Naive thymus-derived CD4-positive, alpha-beta T cell (primary cell): ENCODE data around the gene MPDZ. TPM values are rescaled to one million over a fixed set of nuclear protein-coding genes. Genes with fewer than 3 reads are reported as not detected.

Experiments used
- ATAC-seq: fragments of 150-1000 bp; cut with Tn5 transposase; 2 replicates; pipeline ENCODE4 v1.10.0; 2021; ENCODE audit warnings: mild to moderate bottlenecking, moderate library complexity
- CTCF ChIA-PET: fragments of 350-600 bp; sonication (Branson Sonifier 250); formaldehyde crosslinking; loops from one replicate; lab custom pipeline; 2021; ENCODE audit warnings: antibody characterized with exemption; lab: Charles Lee
- POLR2A ChIA-PET: fragments of 350-600 bp; sonication (Branson Sonifier 250); formaldehyde crosslinking; loops from one replicate; lab custom pipeline; 2021; ENCODE audit warnings: antibody characterized with exemption, inconsistent platforms; lab: Charles Lee
- DNase-seq, 9 donors: peaks; one replicate each; pipeline versions ENCODE4 v3.0.0 to v3.0.0-alpha.2; 2020 to 2022; ENCODE audit warnings: mixed read lengths in 1 of 9
- H3K27ac ChIP-seq: one replicate; pipeline ENCODE4 v1.7.0; 2013; ENCODE audit warnings: mild to moderate bottlenecking, low read depth, low read length, moderate library complexity
- H3K27me3 ChIP-seq, 2 donors: one replicate each; pipeline ENCODE4 v1.7.0; 2013; ENCODE audit warnings: low read length in 2 of 2, mild to moderate bottlenecking in 2 of 2, moderate library complexity in 2 of 2; ENCODE audit not compliant: control insufficient read depth in 2 of 2, insufficient read depth in 2 of 2
- H3K36me3 ChIP-seq, 3 experiments: 1 replicate in 2 of 3; 2 replicates in 1 of 3; pipeline ENCODE4 v1.7.0; 2013; ENCODE audit warnings: low read length in 3 of 3, mild to moderate bottlenecking in 3 of 3, moderate library complexity in 1 of 3; ENCODE audit not compliant: insufficient read depth in 3 of 3, control insufficient read depth in 2 of 3
- H3K4me1 ChIP-seq, 2 donors: one replicate each; pipeline ENCODE4 v1.7.0; 2013; ENCODE audit warnings: low read length in 2 of 2, mild to moderate bottlenecking in 2 of 2, moderate library complexity in 1 of 2; ENCODE audit not compliant: control insufficient read depth in 2 of 2, insufficient read depth in 2 of 2
- H3K4me3 ChIP-seq: 2 replicates; pipeline ENCODE4 v1.7.0; 2013; ENCODE audit warnings: mild to moderate bottlenecking, low read length
- H3K9me3 ChIP-seq, 3 experiments: 1 replicate in 2 of 3; 2 replicates in 1 of 3; pipeline ENCODE4 v1.7.0; 2013; ENCODE audit warnings: low read length in 3 of 3; ENCODE audit not compliant: control insufficient read depth in 2 of 3
- H3K27ac Mint-ChIP-seq, 9 donors: one replicate each; pipeline ENCODE4 v1.8.0; 2020 to 2022; ENCODE audit warnings: mixed read lengths in 9 of 9, mild to moderate bottlenecking in 8 of 9, moderate library complexity in 5 of 9, inconsistent platforms in 2 of 9
- H3K27me3 Mint-ChIP-seq, 5 donors: one replicate each; pipeline ENCODE4 v1.8.0; 2021 to 2022; ENCODE audit warnings: mixed read lengths in 5 of 5, mild to moderate bottlenecking in 1 of 5
- H3K36me3 Mint-ChIP-seq, 5 donors: one replicate each; pipeline ENCODE4 v1.8.0; 2020 to 2022; ENCODE audit warnings: mixed read lengths in 5 of 5, mild to moderate bottlenecking in 3 of 5, inconsistent platforms in 1 of 5
- H3K4me1 Mint-ChIP-seq, 7 donors: one replicate each; pipeline ENCODE4 v1.8.0; 2020 to 2022; ENCODE audit warnings: mixed read lengths in 7 of 7, mild to moderate bottlenecking in 3 of 7, inconsistent platforms in 1 of 7
- H3K4me3 Mint-ChIP-seq, 10 donors: one replicate each; pipeline ENCODE4 v1.8.0; 2020 to 2022; ENCODE audit warnings: mild to moderate bottlenecking in 10 of 10, mixed read lengths in 10 of 10, moderate library complexity in 6 of 10, inconsistent platforms in 2 of 10
- H3K9me3 Mint-ChIP-seq, 11 donors: one replicate each; pipeline ENCODE4 v1.8.0; 2020 to 2022; ENCODE audit warnings: mixed read lengths in 11 of 11, mild to moderate bottlenecking in 4 of 11, inconsistent platforms in 1 of 11, moderate library complexity in 1 of 11
- intact Hi-C, 2 donors: fragments of 100-400 bp; cut with micrococcal nuclease; formaldehyde crosslinking; loops; one replicate each; pipeline ENCODE4 v1.15.1; 2023
- polyA plus RNA-seq, 2 donors: library from polyadenylated mRNA; unstranded; fragments of 300-500 nt; fragmentation: Illumina TruSeq; gene quantifications; one replicate each; pipeline ENCODE4 v1.2.3, GENCODE V29; 2021
- total RNA-seq, 6 experiments: library from RNA in 5 of 6; stranded (reverse) in 5 of 6; gene quantifications; 1 replicate in 5 of 6; 2 replicates in 1 of 6; pipeline ENCODE4 v1.2.3 and lab custom pipeline; 2021 to 2026

Gene MPDZ
- total and polyA plus RNA-seq, 7 experiments from 2014 or later, result 0.07 TPM; not detected in 6

- H3K27ac ChIP-seq, result no peak overlapping the region
- H3K4me1 Mint-ChIP-seq, result no peaks in the 10 kb centered on the region
- H3K4me3 ChIP-seq, result no peak overlapping the region
- H3K36me3 Mint-ChIP-seq, result peaks cover 0 to 5% (median 0%) of the 10 kb centered on the region in 5 donors
- DNase-seq (no peak), ATAC-seq (no peak)
- POLR2A ChIA-PET, result no interaction called here
- H3K9me3 ChIP-seq, result peaks cover 0 to 3% (median 0%) of the 10 kb centered on the region in 3 experiments
- H3K27ac Mint-ChIP-seq, result no peak overlapping the region
- intact Hi-C loops, result no loop called here
- H3K27me3 Mint-ChIP-seq, result no peaks in the 10 kb centered on the region
- H3K36me3 ChIP-seq, result no peaks in the 10 kb centered on the region
- H3K27me3 ChIP-seq, result no peaks in the 10 kb centered on the region
- CTCF ChIA-PET, result no interaction called here
- no peaks in the 10 kb centered on the region for H3K4me1 ChIP-seq
- H3K4me3 Mint-ChIP-seq, result no peak overlapping the region
- peaks cover 0 to 15% (median 2%) of the 10 kb centered on the region in 11 donors for H3K9me3 Mint-ChIP-seq
These were observed 139.8 kb downstream of the MPDZ start for GRCh38 chr9:13139641-13140171.

GRCh38 chr9:13137426-13137825, 142.1 kb downstream of the MPDZ start:
- Mint-ChIP-seq H3K9me3 (peaks cover 0 to 14% (median 3%) of the 10 kb centered on the region in 11 donors), H3K4me1 (no peaks in the 10 kb centered on the region), H3K36me3 (peaks cover 0 to 5% (median 0%) of the 10 kb centered on the region in 5 donors), H3K27me3 (no peaks in the 10 kb centered on the region), H3K4me3 (no peak overlapping the region), H3K27ac (no peak overlapping the region)
- ATAC-seq, result no peak
- Histone ChIP-seq H3K9me3 (peaks cover 0 to 3% (median 0%) of the 10 kb centered on the region in 3 experiments), H3K4me3 (no peak overlapping the region), H3K4me1 (no peaks in the 10 kb centered on the region), H3K27ac (no peak overlapping the region), H3K27me3 (no peaks in the 10 kb centered on the region), H3K36me3 (no peaks in the 10 kb centered on the region)
- ChIA-PET POLR2A (no interaction called here), CTCF (no interaction called here)
- intact Hi-C loops, result no loop called here
- no peak for DNase-seq

DNA sequence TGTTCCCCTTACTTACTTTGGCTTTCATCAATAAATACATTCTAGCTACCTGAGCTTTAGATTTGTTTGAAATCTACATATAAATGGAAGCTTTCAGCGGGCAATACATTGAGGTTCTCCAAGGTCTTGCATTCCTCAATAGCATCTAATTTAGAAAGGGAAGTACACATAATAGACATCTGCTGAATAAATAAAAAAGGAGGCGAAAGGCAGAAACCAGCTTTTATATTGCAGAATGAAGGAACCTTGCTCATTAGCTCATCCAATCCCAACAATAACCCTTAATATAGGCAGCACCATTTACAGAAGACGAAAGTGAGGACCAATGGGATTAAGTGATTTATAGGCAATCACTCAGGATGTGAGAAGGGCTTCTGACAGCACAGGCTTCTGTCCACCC, 147.5 kb downstream of the MPDZ start:
- H3K27me3 ChIP-seq, result no peaks in the 10 kb centered on the region
- H3K9me3 ChIP-seq, result peaks cover 0 to 3% (median 0%) of the 10 kb centered on the region in 3 experiments
- H3K4me1 Mint-ChIP-seq, result peaks cover 0 to 3% (median 0%) of the 10 kb centered on the region in 7 donors
- DNase-seq (no peak), ATAC-seq (no peak)
- ChIA-PET CTCF (no interaction called here), POLR2A (no interaction called here)
- H3K27me3 Mint-ChIP-seq, result no peaks in the 10 kb centered on the region
- peaks cover 0 to 5% (median 0%) of the 10 kb centered on the region in 5 donors for H3K36me3 Mint-ChIP-seq
- no peak overlapping the region for H3K4me3 ChIP-seq
- no peak overlapping the region for H3K27ac ChIP-seq
- no peak overlapping the region for H3K27ac Mint-ChIP-seq
- no peaks in the 10 kb centered on the region for H3K36me3 ChIP-seq
- no peak overlapping the region for H3K4me3 Mint-ChIP-seq
- intact Hi-C loops, result no loop called here
- peaks cover 0 to 18% (median 5%) of the 10 kb centered on the region in 11 donors for H3K9me3 Mint-ChIP-seq
- no peaks in the 10 kb centered on the region for H3K4me1 ChIP-seq

DNA sequence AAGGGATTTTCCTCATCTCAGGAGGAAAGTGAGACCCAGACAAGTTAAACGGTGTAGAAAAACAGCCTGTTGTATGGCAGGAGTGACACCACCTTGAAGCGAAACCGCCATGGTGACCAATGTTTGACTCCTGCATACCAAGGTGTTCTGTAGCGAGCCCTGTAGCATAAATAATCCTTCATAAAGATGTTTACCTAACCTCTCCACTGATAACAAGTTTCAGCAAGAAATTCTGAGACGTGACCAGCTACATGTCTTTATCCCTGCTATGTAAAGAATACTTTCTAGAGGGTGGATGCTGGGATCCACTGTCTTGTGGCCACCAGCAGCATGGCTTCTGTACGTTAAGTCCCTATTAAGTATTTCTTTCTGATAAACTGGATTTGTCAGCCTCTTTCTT, 148.1 kb downstream of the MPDZ start:
- intact Hi-C loops, result no loop called here
- Histone ChIP-seq H3K9me3 (peaks cover 0 to 3% (median 0%) of the 10 kb centered on the region in 3 experiments), H3K4me1 (no peaks in the 10 kb centered on the region), H3K27me3 (no peaks in the 10 kb centered on the region), H3K4me3 (no peak overlapping the region), H3K27ac (no peak overlapping the region), H3K36me3 (no peaks in the 10 kb centered on the region)
- no peak for DNase-seq
- POLR2A ChIA-PET, result no interaction called here
- Mint-ChIP-seq H3K4me3 (no peak overlapping the region), H3K36me3 (peaks cover 0 to 10% (median 0%) of the 10 kb centered on the region in 5 donors), H3K27me3 (no peaks in the 10 kb centered on the region), H3K4me1 (peaks cover 0 to 3% (median 0%) of the 10 kb centered on the region in 7 donors), H3K9me3 (peaks cover 0 to 24% (median 9%) of the 10 kb centered on the region in 11 donors), H3K27ac (no peak overlapping the region)
- ATAC-seq, result no peak
- CTCF ChIA-PET, result no interaction called here

DNA sequence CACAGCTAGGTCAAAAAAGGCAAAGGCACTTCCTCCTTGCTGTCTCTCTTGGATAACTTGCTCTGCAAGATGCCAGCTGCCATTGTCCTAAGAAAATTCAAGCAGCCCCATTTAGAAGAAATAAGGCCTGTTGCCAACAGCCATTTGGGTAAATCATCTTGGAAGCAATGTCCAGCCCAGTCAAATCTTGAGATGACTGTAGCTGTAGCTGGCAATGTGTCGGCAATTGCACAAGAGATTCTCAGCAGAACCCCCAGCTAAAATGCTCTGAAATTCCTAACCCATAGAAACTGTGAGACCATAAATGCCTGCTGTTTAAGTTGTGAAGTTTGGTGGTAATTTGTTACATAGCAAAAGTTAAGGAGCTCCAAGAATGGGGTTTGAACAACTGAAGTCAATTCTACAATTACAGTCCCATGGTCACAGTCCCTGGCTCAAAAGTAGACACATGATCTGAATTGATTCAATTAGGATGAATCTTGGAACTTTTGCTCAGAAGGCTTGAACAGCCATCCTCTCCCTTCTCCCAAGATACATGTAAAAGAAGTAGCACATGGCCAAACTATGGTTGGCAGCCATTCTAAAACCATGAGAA, 151.1 kb downstream of the MPDZ start:
- DNase-seq (no peak), ATAC-seq (no peak)
- Mint-ChIP-seq H3K9me3 (peaks cover 0 to 19% (median 6%) of the 10 kb centered on the region in 11 donors), H3K4me3 (no peak overlapping the region), H3K27ac (no peak overlapping the region), H3K36me3 (peaks cover 0 to 5% (median 0%) of the 10 kb centered on the region in 5 donors), H3K27me3 (no peaks in the 10 kb centered on the region), H3K4me1 (peaks cover 0 to 3% (median 0%) of the 10 kb centered on the region in 7 donors)
- CTCF ChIA-PET, result no interaction called here
- intact Hi-C loops, result no loop called here
- no peaks in the 10 kb centered on the region for H3K4me1 ChIP-seq
- no peaks in the 10 kb centered on the region for H3K27me3 ChIP-seq
- no peaks in the 10 kb centered on the region for H3K36me3 ChIP-seq
- H3K9me3 ChIP-seq, result no peaks in the 10 kb centered on the region
- no peak overlapping the region for H3K4me3 ChIP-seq
- POLR2A ChIA-PET, result no interaction called here
- no peak overlapping the region for H3K27ac ChIP-seq

- Histone ChIP-seq H3K4me1 (no peaks in the 10 kb centered on the region), H3K27ac (no peak overlapping the region), H3K27me3 (no peaks in the 10 kb centered on the region), H3K36me3 (no peaks in the 10 kb centered on the region), H3K4me3 (no peak overlapping the region), H3K9me3 (no peaks in the 10 kb centered on the region)
- H3K36me3 Mint-ChIP-seq, result peaks cover 0 to 5% (median 0%) of the 10 kb centered on the region in 5 donors
- intact Hi-C loops, result no loop called here
- peaks cover 0 to 19% (median 6%) of the 10 kb centered on the region in 11 donors for H3K9me3 Mint-ChIP-seq
- POLR2A ChIA-PET, result no interaction called here
- H3K27me3 Mint-ChIP-seq, result no peaks in the 10 kb centered on the region
- DNase-seq, result no peak
- H3K4me1 Mint-ChIP-seq, result peaks cover 0 to 3% (median 0%) of the 10 kb centered on the region in 7 donors
- no peak overlapping the region for H3K27ac Mint-ChIP-seq
- no peak for ATAC-seq
- CTCF ChIA-PET, result no interaction called here
- no peak overlapping the region for H3K4me3 Mint-ChIP-seq
These were observed 152.4 kb downstream of the MPDZ start for GRCh38 chr9:13127131-13127530.

GRCh38 chr9:13125261-13125660, 154.2 kb downstream of the MPDZ start:
- H3K4me3 Mint-ChIP-seq, result no peak overlapping the region
- CTCF ChIA-PET, result no interaction called here

More at GRCh38 chr9:13125261-13125660, 154.2 kb downstream of the MPDZ start:
- no peak overlapping the region for H3K27ac Mint-ChIP-seq
- DNase-seq (no peak), ATAC-seq (no peak)
- peaks cover 0 to under 1% (median 0%) of the 10 kb centered on the region in 7 donors for H3K4me1 Mint-ChIP-seq
- no peaks in the 10 kb centered on the region for H3K9me3 ChIP-seq
- intact Hi-C loops, result no loop called here
- no peak overlapping the region for H3K4me3 ChIP-seq
- H3K4me1 ChIP-seq, result no peaks in the 10 kb centered on the region
- no peaks in the 10 kb centered on the region for H3K36me3 ChIP-seq
- POLR2A ChIA-PET, result no interaction called here
- no peaks in the 10 kb centered on the region for H3K27me3 Mint-ChIP-seq
- peaks cover 0 to 5% (median 0%) of the 10 kb centered on the region in 5 donors for H3K36me3 Mint-ChIP-seq
- H3K9me3 Mint-ChIP-seq, result peaks cover 0 to 26% (median 9%) of the 10 kb centered on the region in 11 donors
- no peaks in the 10 kb centered on the region for H3K27me3 ChIP-seq
- H3K27ac ChIP-seq, result no peak overlapping the region
